ENCODE results near the gene WDR6.

WDR6 gene

DNA sequence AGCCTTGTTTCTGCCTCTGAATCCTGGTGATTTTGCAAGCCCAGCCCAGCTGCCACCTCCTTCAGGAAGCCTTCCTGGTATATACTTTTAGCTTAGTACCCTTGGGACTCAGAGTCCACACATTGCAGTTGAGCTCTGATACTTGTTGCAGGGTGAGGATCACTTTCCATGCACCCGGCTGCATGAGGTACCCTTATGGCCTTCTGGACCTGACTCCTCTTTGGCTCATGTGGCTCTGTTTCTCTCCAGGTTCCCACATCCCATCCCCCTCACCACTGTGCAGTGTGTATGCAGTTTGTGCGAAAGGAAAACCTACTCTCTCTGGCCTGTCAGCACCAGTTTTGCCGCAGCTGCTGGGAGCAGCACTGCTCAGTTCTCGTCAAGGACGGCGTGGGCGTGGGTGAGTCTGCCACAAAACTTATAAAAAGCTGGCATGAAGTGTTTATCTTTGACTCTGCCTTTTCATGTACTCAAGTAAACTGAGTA, 40.3 kb upstream of the WDR6 start:
- H3K4me3 ChIP-seq (replicated peaks; ENCODE audit: low read depth, low read length) = no peak overlapping the region
- DNase-seq (ENCODE audit: extremely low read depth, low read depth) = no peak
- TF ChIP-seq, protein P1, sequence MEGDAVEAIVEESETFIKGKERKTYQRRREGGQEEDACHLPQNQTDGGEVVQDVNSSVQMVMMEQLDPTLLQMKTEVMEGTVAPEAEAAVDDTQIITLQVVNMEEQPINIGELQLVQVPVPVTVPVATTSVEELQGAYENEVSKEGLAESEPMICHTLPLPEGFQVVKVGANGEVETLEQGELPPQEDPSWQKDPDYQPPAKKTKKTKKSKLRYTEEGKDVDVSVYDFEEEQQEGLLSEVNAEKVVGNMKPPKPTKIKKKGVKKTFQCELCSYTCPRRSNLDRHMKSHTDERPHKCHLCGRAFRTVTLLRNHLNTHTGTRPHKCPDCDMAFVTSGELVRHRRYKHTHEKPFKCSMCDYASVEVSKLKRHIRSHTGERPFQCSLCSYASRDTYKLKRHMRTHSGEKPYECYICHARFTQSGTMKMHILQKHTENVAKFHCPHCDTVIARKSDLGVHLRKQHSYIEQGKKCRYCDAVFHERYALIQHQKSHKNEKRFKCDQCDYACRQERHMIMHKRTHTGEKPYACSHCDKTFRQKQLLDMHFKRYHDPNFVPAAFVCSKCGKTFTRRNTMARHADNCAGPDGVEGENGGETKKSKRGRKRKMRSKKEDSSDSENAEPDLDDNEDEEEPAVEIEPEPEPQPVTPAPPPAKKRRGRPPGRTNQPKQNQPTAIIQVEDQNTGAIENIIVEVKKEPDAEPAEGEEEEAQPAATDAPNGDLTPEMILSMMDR (IDR thresholded peaks at IDR 0.05; ENCODE audit: low read depth, low read length, missing control alignments) = no peak

DNA sequence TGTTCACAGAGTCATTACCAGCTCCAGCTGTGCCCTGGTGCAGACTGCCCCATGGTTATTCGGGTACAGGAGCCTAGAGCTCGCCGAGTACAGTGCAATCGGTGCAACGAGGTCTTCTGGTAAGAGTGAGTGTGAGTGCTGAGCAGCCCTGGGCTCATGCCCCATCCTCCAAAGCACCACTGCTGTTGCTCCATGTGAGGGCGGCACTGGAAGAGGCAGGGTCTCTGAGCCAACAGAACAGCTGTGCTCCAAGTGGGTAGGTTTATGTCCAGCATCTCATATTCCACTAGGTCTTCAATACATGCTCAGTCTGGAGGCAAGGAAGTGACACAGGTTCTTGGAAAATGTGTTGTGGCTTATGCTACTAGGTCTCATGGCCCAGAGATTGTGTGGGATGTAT, 36.6 kb upstream of the WDR6 start:
- TF ChIP-seq, protein P1 (IDR thresholded peaks at IDR 0.05; ENCODE audit: low read depth, low read length, missing control alignments) = no peak

DNA sequence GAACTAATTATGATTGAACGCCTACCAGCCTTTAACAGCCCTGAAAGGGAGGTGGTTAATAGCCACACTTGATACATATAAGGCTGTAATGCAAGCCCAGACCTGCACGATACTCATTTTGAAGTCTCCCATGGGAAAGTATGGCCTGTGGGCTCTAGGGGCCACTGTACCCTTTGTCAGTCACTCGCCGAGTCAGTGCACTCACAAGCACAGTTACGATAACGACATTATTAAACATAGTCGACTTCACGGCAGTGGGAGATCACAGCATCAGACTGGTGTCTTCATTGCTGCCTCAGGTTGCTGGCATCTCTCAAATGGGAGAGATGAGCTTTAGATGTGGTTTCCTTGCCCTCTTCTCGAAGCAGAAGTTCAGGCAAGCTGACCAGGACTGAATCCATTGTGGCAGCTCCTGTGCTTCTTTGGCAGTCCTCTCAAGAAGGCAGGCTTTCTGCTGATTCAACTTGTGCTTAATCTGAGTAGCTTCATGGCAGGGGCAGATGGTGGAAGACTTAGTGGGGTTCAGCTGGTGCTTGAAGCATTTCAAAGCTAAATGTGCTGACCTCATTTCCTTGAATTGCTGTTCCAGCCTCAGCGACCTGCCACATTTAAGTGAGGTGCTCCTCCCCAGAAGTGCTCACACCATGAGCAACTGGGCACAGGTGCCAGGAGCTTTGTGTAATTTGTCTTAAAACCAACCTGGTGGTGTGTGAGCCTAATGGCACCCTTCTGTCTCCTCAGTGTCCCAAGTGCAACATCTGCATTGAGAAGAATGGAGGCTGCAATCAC, 32.9 kb upstream of the WDR6 start:
- TF ChIP-seq, protein P1 (IDR thresholded peaks at IDR 0.05; ENCODE audit: low read depth, low read length, missing control alignments) = no peak
- H3K4me3 ChIP-seq (replicated peaks; ENCODE audit: low read depth, low read length) = no peak overlapping the region
- no peak for DNase-seq (ENCODE audit: extremely low read depth, low read depth)

More for the DNA sequence above, 36.6 kb upstream of the WDR6 start:
- no peak for DNase-seq (ENCODE audit: extremely low read depth, low read depth)
- no peak overlapping the region for H3K4me3 ChIP-seq (replicated peaks; ENCODE audit: low read depth, low read length)

DNA sequence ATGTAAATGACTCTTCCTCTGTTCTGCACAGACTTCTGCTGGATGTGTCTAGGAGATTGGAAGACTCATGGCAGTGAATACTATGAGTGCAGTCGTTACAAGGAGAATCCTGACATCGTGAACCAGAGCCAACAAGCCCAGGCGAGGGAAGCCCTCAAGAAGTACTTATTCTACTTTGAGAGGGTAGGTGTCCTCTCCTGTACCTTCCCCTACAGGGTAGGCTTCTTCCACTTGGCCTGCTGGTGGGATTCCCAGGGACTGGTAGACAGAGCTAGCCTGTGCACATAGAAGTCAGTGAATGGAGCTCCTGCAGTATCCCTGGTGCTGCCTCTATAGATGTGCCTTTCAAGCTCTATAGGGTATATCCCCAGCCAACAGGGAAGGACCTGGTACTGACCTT, 27.7 kb upstream of the WDR6 start:
- DNase-seq (ENCODE audit: extremely low read depth, low read depth) = no peak
- TF ChIP-seq, protein P1 (IDR thresholded peaks at IDR 0.05; ENCODE audit: low read depth, low read length, missing control alignments) = no peak
- H3K4me3 ChIP-seq (replicated peaks; ENCODE audit: low read depth, low read length) = no peak overlapping the region

DNA sequence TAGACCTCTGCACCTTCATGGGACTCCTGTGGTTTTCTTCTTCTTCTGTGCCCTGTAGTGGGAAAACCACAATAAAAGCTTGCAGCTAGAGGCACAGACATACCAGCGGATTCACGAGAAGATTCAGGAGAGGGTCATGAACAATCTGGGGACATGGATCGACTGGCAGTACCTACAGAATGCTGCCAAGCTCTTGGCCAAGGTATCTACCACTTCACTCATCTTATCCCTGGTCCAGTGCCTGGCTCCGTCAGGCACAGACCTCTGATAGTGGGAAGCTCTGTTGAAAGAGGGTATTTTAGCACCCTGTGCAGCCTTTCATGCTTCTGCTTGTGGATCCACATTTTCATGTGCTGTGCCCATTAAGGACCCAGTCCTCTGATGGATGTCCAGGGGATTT, 26.9 kb upstream of the WDR6 start:
- no peak for DNase-seq (ENCODE audit: extremely low read depth, low read depth)
- TF ChIP-seq, protein P1 (IDR thresholded peaks at IDR 0.05; ENCODE audit: low read depth, low read length, missing control alignments) = no peak
- H3K4me3 ChIP-seq (replicated peaks; ENCODE audit: low read depth, low read length) = no peak overlapping the region

DNA sequence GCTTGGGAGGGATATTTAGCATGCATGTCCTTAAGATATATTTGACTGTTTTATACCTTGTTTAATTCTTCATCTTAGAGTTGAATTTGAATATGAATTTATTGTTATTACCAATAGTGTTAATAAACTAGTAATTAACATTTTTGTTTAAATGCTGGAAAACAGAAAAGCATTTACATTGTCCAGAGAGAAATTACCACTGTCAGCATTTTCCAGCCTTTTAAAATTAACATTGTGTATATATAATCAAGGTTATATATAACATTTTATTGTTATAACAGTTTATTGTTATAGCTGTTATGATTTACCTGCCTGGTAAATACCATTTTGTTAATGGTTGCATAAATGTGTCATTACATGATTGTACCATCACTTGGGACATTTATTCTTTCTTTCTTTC, 25.2 kb upstream of the WDR6 start:
- no peak overlapping the region for H3K4me3 ChIP-seq (replicated peaks; ENCODE audit: low read depth, low read length)
- no peak for DNase-seq (ENCODE audit: extremely low read depth, low read depth)
- TF ChIP-seq, protein P1 (IDR thresholded peaks at IDR 0.05; ENCODE audit: low read depth, low read length, missing control alignments) = no peak
